MV-4-11 (cell line): ENCODE measurements around the gene PPP1CA.

Source experiments
- DNase-seq: peaks from one replicate; lab custom pipeline; 2025; lab: John Stamatoyannopoulos, UW

The PPP1CA gene

GRCh38 chr11:67402192-67402839 is 658 bp upstream of the PPP1CA start:
- peak; percentile 21 for DNase-seq

GRCh38 chr11:67400942-67401494 is 640 bp downstream of the PPP1CA start:
- DNase-seq: no peak

- DNase-seq: no peak
These were observed 1.3 kb downstream of the PPP1CA start for GRCh38 chr11:67400251-67400941.

- DNase-seq: no peak
These were observed 2.7 kb downstream of the PPP1CA start for GRCh38 chr11:67398661-67399563.

GRCh38 chr11:67397986-67398660 is 3.5 kb downstream of the PPP1CA start:
- DNase-seq: no peak

GRCh38 chr11:67397536-67397935 is 4.1 kb downstream of the PPP1CA start:
- no peak for DNase-seq

- DNase-seq: no peak
These were observed 4.9 kb downstream of the PPP1CA start for GRCh38 chr11:67396587-67397389.

GRCh38 chr11:67396259-67396581 is 5.4 kb downstream of the PPP1CA start:
- DNase-seq: no peak

GRCh38 chr11:67395555-67396258 is 6.0 kb downstream of the PPP1CA start:
- no peak for DNase-seq

GRCh38 chr11:67393990-67394389 is 7.7 kb downstream of the PPP1CA start:
- DNase-seq: no peak

GRCh38 chr11:67393437-67393836 is 8.2 kb downstream of the PPP1CA start:
- no peak for DNase-seq

- no peak for DNase-seq
These were observed 9.4 kb downstream of the PPP1CA start for GRCh38 chr11:67392183-67392715.

- peak; percentile 91 for DNase-seq
These were observed 10.1 kb downstream of the PPP1CA start, which contains the start of gene RAD9A for GRCh38 chr11:67391304-67392182. TSS of gene RAD9A (plus strand) at chr11:67391986. CDS start at chr11:67392045, 59 bp downstream.

GRCh38 chr11:67390947-67391303 is 10.7 kb downstream of the PPP1CA start:
- DNase-seq: no peak

GRCh38 chr11:67389477-67389876 is 12.2 kb downstream of the PPP1CA start:
- no peak for DNase-seq

- DNase-seq: no peak
These were observed 14.1 kb downstream of the PPP1CA start for GRCh38 chr11:67387518-67387917.

- DNase-seq: no peak
These were observed 14.6 kb downstream of the PPP1CA start for GRCh38 chr11:67387069-67387468.

- no peak for DNase-seq
These were observed 16.7 kb downstream of the PPP1CA start for GRCh38 chr11:67384851-67385366.
